Gastrocnemius medialis (tissue), 4 donors: ENCODE data around the gene CCNF. TPM values are rescaled to one million over a fixed set of nuclear protein-coding genes. Genes with fewer than 3 reads are reported as not detected.

Experiments
- ATAC-seq, 2 donors: fragments of 150-250 bp; one replicate each; pipeline ENCODE4 v1.9.1; 2016
- DNase-seq, 2 donors: peaks; one replicate each; pipeline ENCODE4 v3.0.0-alpha.2; 2019
- H3K27ac ChIP-seq, 4 donors: fragments of 200-600 bp; sonication (generic); 1 replicate in 1 of 4; 2 replicates in 3 of 4; pipeline ENCODE4 v1.5.1; 2016 to 2018; ENCODE audit warnings: mild to moderate bottlenecking in 2 of 4, moderate library complexity in 1 of 4
- H3K27me3 ChIP-seq, 3 donors: fragments of 200-600 bp; sonication (generic) in 2 of 3; 1 replicate in 1 of 3; 2 replicates in 2 of 3; pipeline versions ENCODE4 v1.5.1 to v1.6.0; 2016 to 2019; ENCODE audit warnings: mild to moderate bottlenecking in 1 of 3, moderate library complexity in 1 of 3
- H3K36me3 ChIP-seq, 2 donors: fragments of 200-600 bp; sonication (generic) in 1 of 2; one replicate each; pipeline ENCODE4 v1.5.1; 2017 to 2018
- H3K4me1 ChIP-seq, 2 donors: fragments of 200-600 bp; sonication (generic) in 1 of 2; one replicate each; pipeline ENCODE4 v1.5.1; 2016 to 2017; ENCODE audit warnings: mild to moderate bottlenecking in 2 of 2
- H3K4me3 ChIP-seq, 4 donors: fragments of 200-600 bp; sonication (generic) in 3 of 4; 1 replicate in 1 of 4; 2 replicates in 3 of 4; pipeline ENCODE4 v1.5.1; 2016 to 2019; ENCODE audit warnings: mild to moderate bottlenecking in 2 of 4
- H3K9me3 ChIP-seq, 3 donors: fragments of 200-600 bp; sonication (generic) in 2 of 3; 1 replicate in 1 of 3; 2 replicates in 2 of 3; pipeline ENCODE4 v1.5.1; 2016 to 2019
- POLR2A ChIP-seq, 2 donors: fragments of 450-650 bp; IDR thresholded peaks; one replicate each; pipeline ENCODE4 v1.6.1; 2017; ENCODE audit warnings: antibody characterized with exemption in 2 of 2, mild to moderate bottlenecking in 2 of 2, moderate library complexity in 2 of 2
- in situ Hi-C, 4 donors: fragments of 200-750 bp; cut with MboI; loops; one replicate each; pipeline versions ENCODE4 v1.15.0 to v1.8.0; 2017; ENCODE audit warnings: low sequenced_read_pairs in 4 of 4
- intact Hi-C: fragments of 100-400 bp; cut with DNase I; formaldehyde crosslinking; loops from one replicate; pipeline ENCODE4 v1.15.1; 2023; ENCODE audit warnings: low total_unique reads
- total RNA-seq, 4 donors: library from RNA; depleted of rRNA; stranded (reverse); fragments of >200 nt; gene quantifications; one replicate each; pipeline versions ENCODE4 v1.1.0 to v1.2.3, GENCODE V29; 2016
- TF ChIP-seq, protein P1 (sequence below), 5 experiments: fragments of 450-650 bp in 3 of 5; fragments of 200-600 bp in 2 of 5; sonication (generic) in 2 of 5; IDR thresholded peaks in 4 of 5; conservative IDR thresholded peaks in 1 of 5; 1 replicate in 4 of 5; 2 replicates in 1 of 5; pipeline ENCODE4 v1.5.1; 2016 to 2019; ENCODE audit warnings: antibody characterized with exemption in 5 of 5, mild to moderate bottlenecking in 3 of 5, moderate library complexity in 3 of 5

Gene CCNF
- total RNA-seq, 4 donors from 2014 or later = 1.8 to 3.6 (median 2.4) TPM

- H3K9me3 ChIP-seq = no peaks in the 10 kb centered on the region
- no peak for ATAC-seq
- H3K36me3 ChIP-seq = no peaks in the 10 kb centered on the region
- no peak overlapping the region for H3K4me3 ChIP-seq
- TF ChIP-seq POLR2A (IDR thresholded peaks at IDR 0.05) = no peak
- TF ChIP-seq, protein P1, sequence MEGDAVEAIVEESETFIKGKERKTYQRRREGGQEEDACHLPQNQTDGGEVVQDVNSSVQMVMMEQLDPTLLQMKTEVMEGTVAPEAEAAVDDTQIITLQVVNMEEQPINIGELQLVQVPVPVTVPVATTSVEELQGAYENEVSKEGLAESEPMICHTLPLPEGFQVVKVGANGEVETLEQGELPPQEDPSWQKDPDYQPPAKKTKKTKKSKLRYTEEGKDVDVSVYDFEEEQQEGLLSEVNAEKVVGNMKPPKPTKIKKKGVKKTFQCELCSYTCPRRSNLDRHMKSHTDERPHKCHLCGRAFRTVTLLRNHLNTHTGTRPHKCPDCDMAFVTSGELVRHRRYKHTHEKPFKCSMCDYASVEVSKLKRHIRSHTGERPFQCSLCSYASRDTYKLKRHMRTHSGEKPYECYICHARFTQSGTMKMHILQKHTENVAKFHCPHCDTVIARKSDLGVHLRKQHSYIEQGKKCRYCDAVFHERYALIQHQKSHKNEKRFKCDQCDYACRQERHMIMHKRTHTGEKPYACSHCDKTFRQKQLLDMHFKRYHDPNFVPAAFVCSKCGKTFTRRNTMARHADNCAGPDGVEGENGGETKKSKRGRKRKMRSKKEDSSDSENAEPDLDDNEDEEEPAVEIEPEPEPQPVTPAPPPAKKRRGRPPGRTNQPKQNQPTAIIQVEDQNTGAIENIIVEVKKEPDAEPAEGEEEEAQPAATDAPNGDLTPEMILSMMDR (IDR thresholded peaks at IDR 0.05 in 4 of 5, conservative IDR thresholded peaks at IDR 0.05 in 1 of 5) = no peak
- H3K27ac ChIP-seq = no peak overlapping the region
- in situ Hi-C loops (loop anchor here in 1 of 4 donors (25.0 kb wide), 1 partner anchor 144 kb away; the partner anchor contains the start of gene ABCA3), intact Hi-C loops (loop anchor here (1.0 to 10.0 kb wide), 3 partner anchors 14 to 139 kb away; partner anchors contain the start of genes ABCA3 and CCNF)
- H3K27me3 ChIP-seq = no peaks in the 10 kb centered on the region
- peaks cover 23 to 40% of the 10 kb centered on the region in 2 donors for H3K4me1 ChIP-seq
- no peak for DNase-seq
These were observed 52.4 kb downstream of the CCNF start for GRCh38 chr16:2481676-2482075.

DNA sequence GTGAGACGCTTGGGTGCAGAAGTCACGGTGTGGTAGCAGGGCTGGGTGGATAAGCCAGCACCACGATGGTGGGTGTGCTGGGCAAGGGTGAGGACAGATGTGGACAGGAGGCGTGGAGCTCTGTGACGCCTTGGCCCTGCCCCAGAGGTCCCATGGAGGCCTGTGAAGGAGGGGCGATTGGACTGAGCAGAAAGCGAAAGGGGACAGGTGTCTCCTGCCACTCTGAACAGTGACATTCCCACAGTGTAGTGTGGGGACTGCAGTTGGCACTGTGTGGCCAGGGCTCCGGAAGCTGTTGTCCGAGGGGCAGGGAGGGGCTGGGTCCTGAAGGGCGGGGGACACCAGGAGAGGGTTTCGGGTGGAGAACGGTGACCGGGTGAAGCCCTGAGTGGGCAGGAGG, 53.0 kb downstream of the CCNF start:
- H3K27ac ChIP-seq = peak overlapping the region; percentile 82 to 94 (median 86)

GRCh38 chr16:2482708-2483534, 53.7 kb downstream of the CCNF start:
- no peaks in the 10 kb centered on the region for H3K36me3 ChIP-seq
- peak overlapping the region; percentile 82 to 94 (median 86) for H3K27ac ChIP-seq
- H3K4me1 ChIP-seq = peaks cover 23 to 53% of the 10 kb centered on the region in 2 donors
- intact Hi-C loops (loop anchor here (1.0 to 10.0 kb wide), 3 partner anchors 16 to 141 kb away; partner anchors contain the start of genes ABCA3 and CCNF), in situ Hi-C loops (loop anchor here in 1 of 4 donors (25.0 kb wide), 1 partner anchor 146 kb away; the partner anchor contains the start of gene ABCA3)
- no peaks in the 10 kb centered on the region for H3K9me3 ChIP-seq
- DNase-seq = peak; percentile 53 to 83
- no peak for TF ChIP-seq POLR2A (IDR thresholded peaks at IDR 0.05)
- TF ChIP-seq, protein P1 (IDR thresholded peaks at IDR 0.05 in 4 of 5, conservative IDR thresholded peaks at IDR 0.05 in 1 of 5) = no peak
- peak; percentile 89 to 92 for ATAC-seq
- no peaks in the 10 kb centered on the region for H3K27me3 ChIP-seq
- peak overlapping the region in 3 of 4 donors; percentile 26 to 37 (median 35) for H3K4me3 ChIP-seq

More for the DNA sequence above, 53.0 kb downstream of the CCNF start:
- peaks cover 23 to 46% of the 10 kb centered on the region in 2 donors for H3K4me1 ChIP-seq
- no peaks in the 10 kb centered on the region for H3K27me3 ChIP-seq
- no peak for DNase-seq
- intact Hi-C loops = loop anchor here (1.0 to 10.0 kb wide), 3 partner anchors 15 to 140 kb away; partner anchors contain the start of genes ABCA3 and CCNF
- no peaks in the 10 kb centered on the region for H3K9me3 ChIP-seq
- H3K4me3 ChIP-seq = no peak overlapping the region
- in situ Hi-C loops = loop anchor here in 1 of 4 donors (25.0 kb wide), 1 partner anchor 145 kb away; the partner anchor contains the start of gene ABCA3
- no peak for ATAC-seq
- H3K36me3 ChIP-seq = no peaks in the 10 kb centered on the region
- TF ChIP-seq POLR2A (IDR thresholded peaks at IDR 0.05) = no peak
- TF ChIP-seq, protein P1 (IDR thresholded peaks at IDR 0.05 in 4 of 5, conservative IDR thresholded peaks at IDR 0.05 in 1 of 5) = no peak

GRCh38 chr16:2483939-2484897, 55.0 kb downstream of the CCNF start:
- Histone ChIP-seq H3K4me1 (peaks cover 23 to 53% of the 10 kb centered on the region in 2 donors), H3K27ac (peak overlapping the region in 3 of 4 donors; percentile 82 to 94 (median 85)), H3K27me3 (no peaks in the 10 kb centered on the region), H3K36me3 (no peaks in the 10 kb centered on the region), H3K9me3 (no peaks in the 10 kb centered on the region), H3K4me3 (no peak overlapping the region)
- DNase-seq (no peak), ATAC-seq (no peak)
- in situ Hi-C loops = loop anchor here in 1 of 4 donors (25.0 kb wide), 1 partner anchor 147 kb away; the partner anchor contains the start of gene ABCA3
- intact Hi-C loops = loop anchor here (5.0 to 10.0 kb wide), 2 partner anchors 59 to 142 kb away; partner anchors contain the start of genes ABCA3 and CCNF
- TF ChIP-seq POLR2A (IDR thresholded peaks at IDR 0.05) = no peak
- TF ChIP-seq, protein P1 (IDR thresholded peaks at IDR 0.05 in 4 of 5, conservative IDR thresholded peaks at IDR 0.05 in 1 of 5) = no peak
